Urinary bladder (tissue), 4 donors: ENCODE measurements around the gene NF1. TPM values are rescaled to one million over a fixed set of nuclear protein-coding genes. Genes with fewer than 3 reads are reported as not detected.

Source experiments
- DNase-seq: peaks from one replicate; pipeline ENCODE4 v3.0.0-alpha.2; 2015; ENCODE audit errors: extremely low spot score
- H3K27ac ChIP-seq: one replicate; pipeline ENCODE4 v1.5.1; 2013; ENCODE audit warnings: low read depth, mild to moderate bottlenecking, moderate library complexity
- H3K36me3 ChIP-seq: one replicate; pipeline ENCODE4 v1.6.1; 2013; ENCODE audit warnings: mild to moderate bottlenecking, moderate library complexity; ENCODE audit not compliant: insufficient read depth
- H3K4me1 ChIP-seq: one replicate; pipeline ENCODE4 v1.6.1; 2013; ENCODE audit warnings: mild to moderate bottlenecking, moderate library complexity; ENCODE audit not compliant: insufficient read depth
- H3K4me3 ChIP-seq: one replicate; pipeline ENCODE4 v1.5.1; 2013; ENCODE audit warnings: low read depth, low read length
- WGBS: extraction: QIAGEN DNeasy Blood & Tissue Kit; methylation state at CpG from one replicate; pipeline ENCODE4 v1.1.7; 2013; 5-methylcytosine and 5-hydroxymethylcytosine counted together
- polyA plus RNA-seq: library from polyadenylated mRNA; stranded (reverse); fragments of 200-250 nt; gene quantifications from one replicate; pipeline ENCODE4 v1.2.3, GENCODE V29; 2013
- total RNA-seq: library from RNA; depleted of rRNA; stranded (reverse); fragments of >200 nt; gene quantifications from one replicate; pipeline ENCODE4 v1.2.3, GENCODE V29; 2014
- donor health status: healthy with polysubstance abuse.
- donor health status: healthy.

The NF1 gene
- total and polyA plus RNA-seq, 2 donors, result 12.2 to 135 TPM

- no peak overlapping the region for H3K4me3 ChIP-seq
- H3K27ac ChIP-seq, result no peak overlapping the region
- no peak for DNase-seq
- H3K36me3 ChIP-seq, result no peaks in the 10 kb centered on the region
- H3K4me1 ChIP-seq, result no peaks in the 10 kb centered on the region
Observed at GRCh38 chr17:31202968-31203367, 108.2 kb downstream of the NF1 start.

- H3K4me1 ChIP-seq, result no peaks in the 10 kb centered on the region
- H3K27ac ChIP-seq, result no peak overlapping the region
- H3K36me3 ChIP-seq, result no peaks in the 10 kb centered on the region
- DNase-seq, result no peak
- H3K4me3 ChIP-seq, result no peak overlapping the region
Observed at GRCh38 chr17:31211352-31212012, 116.7 kb downstream of the NF1 start.

GRCh38 chr17:31216031-31216751 is 121.4 kb downstream of the NF1 start:
- DNase-seq, result peak; percentile 28
- no peaks in the 10 kb centered on the region for H3K4me1 ChIP-seq
- no peak overlapping the region for H3K27ac ChIP-seq
- H3K4me3 ChIP-seq, result no peak overlapping the region
- H3K36me3 ChIP-seq, result peaks cover 1% of the 10 kb centered on the region
- WGBS, result 43% methylated on average over 5 of the region's 5 CpGs

- WGBS, result 83% methylated on average over 1 of the region's 1 CpG
- H3K4me3 ChIP-seq, result no peak overlapping the region
- no peaks in the 10 kb centered on the region for H3K4me1 ChIP-seq
- H3K27ac ChIP-seq, result no peak overlapping the region
- no peak for DNase-seq
- peaks cover 3% of the 10 kb centered on the region for H3K36me3 ChIP-seq
Observed at GRCh38 chr17:31224366-31224765, 129.6 kb downstream of the NF1 start.

GRCh38 chr17:31225831-31226230 is 131.1 kb downstream of the NF1 start:
- H3K27ac ChIP-seq, result no peak overlapping the region
- no peaks in the 10 kb centered on the region for H3K4me1 ChIP-seq
- H3K36me3 ChIP-seq, result peaks cover 1% of the 10 kb centered on the region
- 84% methylated on average over 2 of the region's 2 CpGs for WGBS
- no peak for DNase-seq
- H3K4me3 ChIP-seq, result no peak overlapping the region

- no peak for DNase-seq
- Histone ChIP-seq H3K36me3 (peaks cover 1% of the 10 kb centered on the region), H3K4me3 (no peak overlapping the region), H3K27ac (no peak overlapping the region), H3K4me1 (no peaks in the 10 kb centered on the region)
- 85% methylated on average over 5 of the region's 5 CpGs for WGBS
Observed at GRCh38 chr17:31226373-31226772, 131.6 kb downstream of the NF1 start.

GRCh38 chr17:31226950-31227349 is 132.2 kb downstream of the NF1 start:
- 95% methylated on average over 3 of the region's 3 CpGs for WGBS
- H3K36me3 ChIP-seq, result peaks cover 1% of the 10 kb centered on the region
- DNase-seq, result no peak

GRCh38 chr17:31231852-31232251 is 137.1 kb downstream of the NF1 start:
- no peaks in the 10 kb centered on the region for H3K36me3 ChIP-seq

More at GRCh38 chr17:31226950-31227349, 132.2 kb downstream of the NF1 start:
- no peak overlapping the region for H3K27ac ChIP-seq
- H3K4me3 ChIP-seq, result no peak overlapping the region
- no peaks in the 10 kb centered on the region for H3K4me1 ChIP-seq

GRCh38 chr17:31235110-31235509 is 140.3 kb downstream of the NF1 start:
- no peak for DNase-seq
- Histone ChIP-seq H3K4me1 (no peaks in the 10 kb centered on the region), H3K27ac (no peak overlapping the region), H3K4me3 (no peak overlapping the region), H3K36me3 (no peaks in the 10 kb centered on the region)
- 73% methylated on average over 4 of the region's 4 CpGs for WGBS

More at GRCh38 chr17:31231852-31232251, 137.1 kb downstream of the NF1 start:
- Histone ChIP-seq H3K4me3 (no peak overlapping the region), H3K27ac (no peak overlapping the region), H3K4me1 (no peaks in the 10 kb centered on the region)
- no peak for DNase-seq

- no peaks in the 10 kb centered on the region for H3K36me3 ChIP-seq
- no peak for DNase-seq
- 96% methylated on average over 3 of the region's 3 CpGs for WGBS
Observed at GRCh38 chr17:31236137-31236536, 141.4 kb downstream of the NF1 start.

GRCh38 chr17:31236712-31237111 is 141.9 kb downstream of the NF1 start:
- 96% methylated on average over 3 of the region's 3 CpGs for WGBS
- Histone ChIP-seq H3K36me3 (no peaks in the 10 kb centered on the region), H3K4me1 (no peaks in the 10 kb centered on the region), H3K4me3 (no peak overlapping the region), H3K27ac (no peak overlapping the region)
- no peak for DNase-seq

More at GRCh38 chr17:31236137-31236536, 141.4 kb downstream of the NF1 start:
- Histone ChIP-seq H3K4me3 (no peak overlapping the region), H3K27ac (no peak overlapping the region), H3K4me1 (no peaks in the 10 kb centered on the region)

GRCh38 chr17:31241116-31241515 is 146.3 kb downstream of the NF1 start:
- Histone ChIP-seq H3K4me3 (no peak overlapping the region), H3K27ac (no peak overlapping the region), H3K4me1 (no peaks in the 10 kb centered on the region), H3K36me3 (no peaks in the 10 kb centered on the region)
- 97% methylated on average over 4 of the region's 4 CpGs for WGBS
- DNase-seq, result no peak

- WGBS, result 93% methylated on average over 5 of the region's 5 CpGs
Observed at GRCh38 chr17:31248986-31249834, 154.4 kb downstream of the NF1 start.

GRCh38 chr17:31249835-31250141 is 155.0 kb downstream of the NF1 start:
- DNase-seq, result no peak
- H3K4me3 ChIP-seq, result no peak overlapping the region
- peaks cover 2% of the 10 kb centered on the region for H3K36me3 ChIP-seq
- H3K4me1 ChIP-seq, result no peaks in the 10 kb centered on the region
- 75% methylated on average over 4 of the region's 4 CpGs for WGBS
- H3K27ac ChIP-seq, result no peak overlapping the region

More at GRCh38 chr17:31248986-31249834, 154.4 kb downstream of the NF1 start:
- DNase-seq, result no peak
- H3K4me1 ChIP-seq, result no peaks in the 10 kb centered on the region
- H3K4me3 ChIP-seq, result no peak overlapping the region
- H3K27ac ChIP-seq, result no peak overlapping the region
- H3K36me3 ChIP-seq, result peaks cover 2% of the 10 kb centered on the region
